ENCODE results near the gene KRTAP15-1. TPM values are rescaled to one million over a fixed set of nuclear protein-coding genes. Genes with fewer than 3 reads are reported as not detected.

Gene KRTAP15-1
- total RNA-seq, 1 experiment from 2014 or later, result not detected

DNA sequence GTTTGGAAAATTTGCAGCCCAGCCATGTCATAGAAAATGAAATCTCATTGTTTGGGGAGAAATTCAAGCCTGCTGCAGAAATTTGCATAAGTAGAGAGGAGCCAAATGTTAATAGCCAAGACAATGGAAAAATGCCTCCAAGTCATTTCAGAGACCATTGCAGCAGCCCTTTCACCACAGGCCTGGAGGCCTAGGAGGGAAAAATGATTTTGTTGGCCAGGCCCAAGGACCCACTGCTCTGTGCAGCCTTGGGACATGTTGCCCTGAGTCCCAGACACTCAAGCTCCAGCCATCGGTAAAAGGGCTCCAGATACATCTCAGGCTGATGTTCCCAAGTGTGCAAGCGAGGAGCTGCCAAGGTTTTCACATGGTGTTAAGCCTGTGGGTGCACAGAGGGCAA lies 46.1 kb downstream of the KRTAP15-1 start:
- POLR2A ChIA-PET, result no interaction called here
- H3K4me3 ChIP-seq (replicated peaks in 1 of 2; ENCODE audit: low read depth in 1 of 2, low read length in 2 of 2), result no peak overlapping the region
- no peak overlapping the region for H3K9ac ChIP-seq (ENCODE audit: low read length)
- no peak overlapping the region for H3K4me2 ChIP-seq (ENCODE audit: low read length)
- no peaks in the 10 kb centered on the region for H4K20me1 ChIP-seq (ENCODE audit: insufficient read depth)
- H3K9me3 ChIP-seq (ENCODE audit: control insufficient read depth in 1 of 2, insufficient read depth in 1 of 2, low read depth in 1 of 2, low read length in 2 of 2), result peaks cover 0 to 28% of the 10 kb centered on the region in 2 experiments; a peak in 2 of 4 replicates
- no peaks in the 10 kb centered on the region for H3K27me3 ChIP-seq (ENCODE audit: insufficient read depth, low read length)
- TF ChIP-seq, protein P1, sequence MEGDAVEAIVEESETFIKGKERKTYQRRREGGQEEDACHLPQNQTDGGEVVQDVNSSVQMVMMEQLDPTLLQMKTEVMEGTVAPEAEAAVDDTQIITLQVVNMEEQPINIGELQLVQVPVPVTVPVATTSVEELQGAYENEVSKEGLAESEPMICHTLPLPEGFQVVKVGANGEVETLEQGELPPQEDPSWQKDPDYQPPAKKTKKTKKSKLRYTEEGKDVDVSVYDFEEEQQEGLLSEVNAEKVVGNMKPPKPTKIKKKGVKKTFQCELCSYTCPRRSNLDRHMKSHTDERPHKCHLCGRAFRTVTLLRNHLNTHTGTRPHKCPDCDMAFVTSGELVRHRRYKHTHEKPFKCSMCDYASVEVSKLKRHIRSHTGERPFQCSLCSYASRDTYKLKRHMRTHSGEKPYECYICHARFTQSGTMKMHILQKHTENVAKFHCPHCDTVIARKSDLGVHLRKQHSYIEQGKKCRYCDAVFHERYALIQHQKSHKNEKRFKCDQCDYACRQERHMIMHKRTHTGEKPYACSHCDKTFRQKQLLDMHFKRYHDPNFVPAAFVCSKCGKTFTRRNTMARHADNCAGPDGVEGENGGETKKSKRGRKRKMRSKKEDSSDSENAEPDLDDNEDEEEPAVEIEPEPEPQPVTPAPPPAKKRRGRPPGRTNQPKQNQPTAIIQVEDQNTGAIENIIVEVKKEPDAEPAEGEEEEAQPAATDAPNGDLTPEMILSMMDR (IDR thresholded peaks at IDR 0.05 in 2 of 3, conservative IDR thresholded peaks at IDR 0.05 in 1 of 3; ENCODE audit: borderline replicate concordance in 1 of 3, insufficient read depth in 1 of 3, low read depth in 2 of 3, low read length in 2 of 3), result no peak
- TF ChIP-seq ELF1 (IDR thresholded peaks at IDR 0.05; ENCODE audit: borderline replicate concordance, low read depth) (no peak), EZH2phosphoT487 (IDR thresholded peaks at IDR 0.05; ENCODE audit: borderline replicate concordance) (no peak), FOSL1 (IDR thresholded peaks at IDR 0.05; ENCODE audit: low read depth) (no peak), SP1 (IDR thresholded peaks at IDR 0.05; ENCODE audit: low read depth) (no peak), SIN3A (IDR thresholded peaks at IDR 0.05; ENCODE audit: low read depth) (no peak), RAD21 (IDR thresholded peaks at IDR 0.05; ENCODE audit: low read depth) (no peak)
- TF ChIP-seq, protein P2, sequence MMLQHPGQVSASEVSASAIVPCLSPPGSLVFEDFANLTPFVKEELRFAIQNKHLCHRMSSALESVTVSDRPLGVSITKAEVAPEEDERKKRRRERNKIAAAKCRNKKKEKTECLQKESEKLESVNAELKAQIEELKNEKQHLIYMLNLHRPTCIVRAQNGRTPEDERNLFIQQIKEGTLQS (IDR thresholded peaks at IDR 0.05), result no peak
- TF ChIP-seq, protein P3, sequence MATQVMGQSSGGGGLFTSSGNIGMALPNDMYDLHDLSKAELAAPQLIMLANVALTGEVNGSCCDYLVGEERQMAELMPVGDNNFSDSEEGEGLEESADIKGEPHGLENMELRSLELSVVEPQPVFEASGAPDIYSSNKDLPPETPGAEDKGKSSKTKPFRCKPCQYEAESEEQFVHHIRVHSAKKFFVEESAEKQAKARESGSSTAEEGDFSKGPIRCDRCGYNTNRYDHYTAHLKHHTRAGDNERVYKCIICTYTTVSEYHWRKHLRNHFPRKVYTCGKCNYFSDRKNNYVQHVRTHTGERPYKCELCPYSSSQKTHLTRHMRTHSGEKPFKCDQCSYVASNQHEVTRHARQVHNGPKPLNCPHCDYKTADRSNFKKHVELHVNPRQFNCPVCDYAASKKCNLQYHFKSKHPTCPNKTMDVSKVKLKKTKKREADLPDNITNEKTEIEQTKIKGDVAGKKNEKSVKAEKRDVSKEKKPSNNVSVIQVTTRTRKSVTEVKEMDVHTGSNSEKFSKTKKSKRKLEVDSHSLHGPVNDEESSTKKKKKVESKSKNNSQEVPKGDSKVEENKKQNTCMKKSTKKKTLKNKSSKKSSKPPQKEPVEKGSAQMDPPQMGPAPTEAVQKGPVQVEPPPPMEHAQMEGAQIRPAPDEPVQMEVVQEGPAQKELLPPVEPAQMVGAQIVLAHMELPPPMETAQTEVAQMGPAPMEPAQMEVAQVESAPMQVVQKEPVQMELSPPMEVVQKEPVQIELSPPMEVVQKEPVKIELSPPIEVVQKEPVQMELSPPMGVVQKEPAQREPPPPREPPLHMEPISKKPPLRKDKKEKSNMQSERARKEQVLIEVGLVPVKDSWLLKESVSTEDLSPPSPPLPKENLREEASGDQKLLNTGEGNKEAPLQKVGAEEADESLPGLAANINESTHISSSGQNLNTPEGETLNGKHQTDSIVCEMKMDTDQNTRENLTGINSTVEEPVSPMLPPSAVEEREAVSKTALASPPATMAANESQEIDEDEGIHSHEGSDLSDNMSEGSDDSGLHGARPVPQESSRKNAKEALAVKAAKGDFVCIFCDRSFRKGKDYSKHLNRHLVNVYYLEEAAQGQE (IDR thresholded peaks at IDR 0.05; ENCODE audit: low read depth), result no peak
- H3K9me2 ChIP-seq (ENCODE audit: insufficient read depth), result no peaks in the 10 kb centered on the region
- no peaks in the 10 kb centered on the region for H3K79me2 ChIP-seq (ENCODE audit: insufficient read depth, low read length)
- no peak overlapping the region for H3K27ac ChIP-seq (ENCODE audit: low read depth, low read length)
- intact Hi-C loops (cut with micrococcal nuclease), result no loop called here
- ATAC-seq, result no peak
- no peaks in the 10 kb centered on the region for H3K4me1 ChIP-seq (ENCODE audit: control insufficient read depth in 1 of 2, insufficient read depth in 2 of 2, low read length in 2 of 2)
- RAD21 ChIA-PET (ENCODE audit: low non-redundant PET in 1 of 2, low total read pairs in 2 of 2, uncharacterized antibody in 2 of 2, unreplicated experiment in 2 of 2), result no interaction called here
- DNase-seq (ENCODE audit: low read depth, low spot score), result no peak
- no peaks in the 10 kb centered on the region for H3K36me3 ChIP-seq (ENCODE audit: control insufficient read depth in 1 of 2, insufficient read depth in 2 of 2, low read length in 2 of 2)
- no peak overlapping the region for H2AFZ ChIP-seq (ENCODE audit: low read depth, low read length, poor library complexity, severe bottlenecking)
- CTCF ChIA-PET, result no interaction called here
- BruUV-seq (replicated peaks), result no TSS peak
